Left lobe of liver (tissue), 1 donor: ENCODE results near the gene RBM18. TPM values are rescaled to one million over a fixed set of nuclear protein-coding genes. Genes with fewer than 3 reads are reported as not detected.

ENCODE experiments used
- total RNA-seq: library from RNA; stranded (reverse); gene quantifications from one replicate; pipeline ENCODE4 v1.2.1, GENCODE V29; 2021
- donor health status: DM: no; HTN: yes; CAD: no.

Gene RBM18
- total RNA-seq, 1 donor from 2014 or later = 7.5 TPM

Other genes starting within 250 kb of the RBM18 start
- gene TTLL11, start 171.5 kb downstream of the RBM18 start, total RNA-seq = 2.8 TPM
- gene NDUFA8, start 105.1 kb downstream of the RBM18 start, total RNA-seq = 27.6 TPM
- not detected for gene MORN5, start 104.9 kb downstream of the RBM18 start, total RNA-seq
- gene LHX6, start 35.9 kb downstream of the RBM18 start, total RNA-seq = 0.20 TPM
- 16.3 TPM for gene MRRF, start within 50 bp of the RBM18 start, total RNA-seq
- 2.0 TPM for gene PTGS1, start 106.2 kb upstream of the RBM18 start, total RNA-seq
- not detected for gene OR1J1, start 213.1 kb upstream of the RBM18 start, total RNA-seq
- gene OR1J2, start 246.0 kb upstream of the RBM18 start, total RNA-seq = not detected